ENCODE measurements around the gene NKX1-2. TPM values are rescaled to one million over a fixed set of nuclear protein-coding genes. Genes with fewer than 3 reads are reported as not detected.

Gene NKX1-2
- total RNA-seq, 4 donors from 2014 or later, result 0.59 to 2.3 (median 1.2) TPM

GRCh38 chr10:124495725-124496124 lies 45.9 kb upstream of the NKX1-2 start:
- Histone ChIP-seq H3K4me3 (no peak overlapping the region), H3K27ac (peak overlapping the region; percentile 21 to 78 (median 55)), H3K27me3 (no peaks in the 10 kb centered on the region), H3K36me3 (peaks cover 0 to 34% (median 0%) of the 10 kb centered on the region in 3 donors), H3K4me1 (peaks cover 11 to 25% (median 15%) of the 10 kb centered on the region in 3 donors), H3K9me3 (no peaks in the 10 kb centered on the region)
- intact Hi-C loops (cut with DNase I), result no loop called here
- TF ChIP-seq POLR2A (IDR thresholded peaks at IDR 0.05), result no peak
- no peak for TF ChIP-seq CTCF (IDR thresholded peaks at IDR 0.05)
- 88 to 91% methylated on average over 11 of the region's 11 CpGs for WGBS, 2 donors
- DNase-seq, result no peak

GRCh38 chr10:124495162-124495561 lies 45.3 kb upstream of the NKX1-2 start:
- Histone ChIP-seq H3K36me3 (peaks cover 0 to 34% (median 0%) of the 10 kb centered on the region in 3 donors), H3K4me3 (no peak overlapping the region), H3K27ac (peak overlapping the region; percentile 21 to 78 (median 55)), H3K4me1 (peaks cover 11 to 25% (median 15%) of the 10 kb centered on the region in 3 donors), H3K27me3 (no peaks in the 10 kb centered on the region), H3K9me3 (no peaks in the 10 kb centered on the region)
- WGBS, 2 donors, result 33 to 55% methylated on average over 3 to 4 of the region's 7 CpGs
- intact Hi-C loops (cut with DNase I), result no loop called here
- TF ChIP-seq POLR2A (IDR thresholded peaks at IDR 0.05) (no peak), CTCF (IDR thresholded peaks at IDR 0.05) (no peak)
- no peak for DNase-seq

GRCh38 chr10:124494046-124494807 lies 44.4 kb upstream of the NKX1-2 start:
- Histone ChIP-seq H3K27ac (peak overlapping the region in 3 of 4 donors; percentile 46 to 78 (median 64)), H3K9me3 (no peaks in the 10 kb centered on the region), H3K4me1 (peaks cover 11 to 25% (median 15%) of the 10 kb centered on the region in 3 donors), H3K27me3 (no peaks in the 10 kb centered on the region), H3K4me3 (no peak overlapping the region), H3K36me3 (peaks cover 0 to 34% (median 0%) of the 10 kb centered on the region in 3 donors)
- DNase-seq, result no peak
- WGBS, 2 donors, result 75 to 76% methylated on average over 8 to 14 of the region's 16 CpGs
- TF ChIP-seq CTCF (IDR thresholded peaks at IDR 0.05) (no peak), POLR2A (IDR thresholded peaks at IDR 0.05) (no peak)
- intact Hi-C loops (cut with DNase I), result no loop called here

GRCh38 chr10:124493214-124493882 lies 43.5 kb upstream of the NKX1-2 start:
- H3K36me3 ChIP-seq, result peaks cover 0 to 36% (median 0%) of the 10 kb centered on the region in 3 donors
- H3K4me1 ChIP-seq, result peaks cover 11 to 25% (median 15%) of the 10 kb centered on the region in 3 donors
- no peak for DNase-seq
- H3K27ac ChIP-seq, result no peak overlapping the region
- WGBS, 2 donors, result 73 to 77% methylated on average over 18 to 23 of the region's 23 CpGs
- no peak overlapping the region for H3K4me3 ChIP-seq
- no peak for TF ChIP-seq CTCF (IDR thresholded peaks at IDR 0.05)
- TF ChIP-seq POLR2A (IDR thresholded peaks at IDR 0.05), result no peak
- intact Hi-C loops (cut with DNase I), result no loop called here
- H3K27me3 ChIP-seq, result no peaks in the 10 kb centered on the region
- no peaks in the 10 kb centered on the region for H3K9me3 ChIP-seq

GRCh38 chr10:124492266-124492665 lies 42.4 kb upstream of the NKX1-2 start:
- Histone ChIP-seq H3K4me1 (peaks cover 11 to 25% (median 15%) of the 10 kb centered on the region in 3 donors), H3K27ac (no peak overlapping the region), H3K4me3 (no peak overlapping the region), H3K27me3 (no peaks in the 10 kb centered on the region), H3K36me3 (peaks cover 0 to 40% (median 0%) of the 10 kb centered on the region in 3 donors), H3K9me3 (no peaks in the 10 kb centered on the region)
- 91 to 94% methylated on average over 8 of the region's 8 CpGs for WGBS, 2 donors
- intact Hi-C loops (cut with DNase I), result no loop called here
- no peak for DNase-seq
- no peak for TF ChIP-seq CTCF (IDR thresholded peaks at IDR 0.05)
- TF ChIP-seq POLR2A (IDR thresholded peaks at IDR 0.05), result no peak
